Peyer's patch (tissue), 4 donors: Measurements from ENCODE around the gene MTMR10.

ENCODE experiments used
- CTCF ChIP-seq, 6 experiments: fragments of 450-650 bp in 4 of 6; fragments of 200-600 bp in 2 of 6; sonication (generic) in 1 of 6; IDR thresholded peaks; one replicate each; pipeline ENCODE4 v1.5.1; 2017 to 2019; ENCODE audit warnings: antibody characterized with exemption in 6 of 6, mild to moderate bottlenecking in 3 of 6, moderate library complexity in 1 of 6
- POLR2A ChIP-seq, 2 donors: fragments of 450-650 bp; IDR thresholded peaks; one replicate each; pipeline ENCODE4 v1.5.1; 2017; ENCODE audit warnings: antibody characterized with exemption in 2 of 2, mild to moderate bottlenecking in 2 of 2, moderate library complexity in 2 of 2

DNA sequence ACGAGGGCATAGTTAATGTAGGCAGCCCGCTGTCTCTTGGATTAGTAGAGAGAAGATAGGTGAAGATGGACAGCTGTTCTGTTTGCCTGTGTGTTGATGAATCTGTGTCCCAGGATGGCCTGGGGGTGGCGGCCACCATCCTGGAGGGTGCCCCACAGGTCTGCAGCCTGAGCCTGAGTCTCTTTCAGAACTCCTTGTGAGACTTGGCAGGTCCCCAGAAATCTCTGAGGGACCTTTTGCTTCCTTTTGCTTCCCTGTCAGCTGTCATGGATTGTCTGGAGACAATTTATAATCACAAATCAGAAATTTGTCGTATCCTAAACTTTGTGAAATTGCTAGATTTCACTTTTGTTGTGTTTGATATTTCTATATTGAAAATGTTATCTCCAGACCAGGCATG is 70.3 kb downstream of the MTMR10 start:
- no peak for TF ChIP-seq CTCF (IDR thresholded peaks at IDR 0.05)
- no peak for TF ChIP-seq POLR2A (IDR thresholded peaks at IDR 0.05)
